Fibroblast of mammary gland (primary cell): ENCODE data around the gene GZMA.
"Not testable (repeated sequence)": the region's sequence is repeated elsewhere in the genome, so short reads cannot be mapped to it uniquely, and the experiment has no call there.

Experiments
- DNase-seq: peaks from one replicate; pipeline ENCODE4 v3.0.0-alpha.2; 2010; ENCODE audit warnings: low read depth
- H3K4me3 ChIP-seq: 2 replicates; pipeline ENCODE4 v1.5.1; 2011; ENCODE audit warnings: low read depth, mild to moderate bottlenecking, low read length, moderate library complexity; ENCODE audit not compliant: control insufficient read depth
- CTCF ChIP-seq: conservative IDR thresholded peaks from 2 replicates; pipeline ENCODE4 v1.5.1; 2011; ENCODE audit warnings: low read depth, low read length, inconsistent platforms; ENCODE audit not compliant: control insufficient read depth, insufficient read depth

Gene GZMA

GRCh38 chr5:55066277-55066676, 36.2 kb upstream of the GZMA start:
- TF ChIP-seq CTCF: no peak
- DNase-seq: no peak
- no peak overlapping the region for H3K4me3 ChIP-seq

- no peak for TF ChIP-seq CTCF
- no peak overlapping the region for H3K4me3 ChIP-seq
- DNase-seq: no peak
Measured at GRCh38 chr5:55070968-55071367, 31.5 kb upstream of the GZMA start.

GRCh38 chr5:55071413-55071812, 31.0 kb upstream of the GZMA start:
- H3K4me3 ChIP-seq: no peak overlapping the region
- no peak for DNase-seq

GRCh38 chr5:55072666-55073065, 29.8 kb upstream of the GZMA start:
- no peak overlapping the region for H3K4me3 ChIP-seq
- no peak for TF ChIP-seq CTCF
- DNase-seq: no peak

More at GRCh38 chr5:55071413-55071812, 31.0 kb upstream of the GZMA start:
- no peak for TF ChIP-seq CTCF

GRCh38 chr5:55073211-55073610, 29.2 kb upstream of the GZMA start:
- TF ChIP-seq CTCF: no peak
- H3K4me3 ChIP-seq: no peak overlapping the region
- DNase-seq: no peak

- no peak for DNase-seq
- no peak for TF ChIP-seq CTCF
- no peak overlapping the region for H3K4me3 ChIP-seq
Measured at GRCh38 chr5:55081541-55081940, 20.9 kb upstream of the GZMA start.

- not testable (repeated sequence) for H3K4me3 ChIP-seq, DNase-seq
Measured at GRCh38 chr5:55089301-55089700, 13.1 kb upstream of the GZMA start.

GRCh38 chr5:55091011-55091410, 11.4 kb upstream of the GZMA start:
- DNase-seq, H3K4me3 ChIP-seq: not testable (repeated sequence)
